ENCODE measurements around the gene ZBTB24.
"Not testable (repeated sequence)": the region's sequence is repeated elsewhere in the genome, so short reads cannot be mapped to it uniquely, and the experiment has no call there.

The ZBTB24 gene

DNA sequence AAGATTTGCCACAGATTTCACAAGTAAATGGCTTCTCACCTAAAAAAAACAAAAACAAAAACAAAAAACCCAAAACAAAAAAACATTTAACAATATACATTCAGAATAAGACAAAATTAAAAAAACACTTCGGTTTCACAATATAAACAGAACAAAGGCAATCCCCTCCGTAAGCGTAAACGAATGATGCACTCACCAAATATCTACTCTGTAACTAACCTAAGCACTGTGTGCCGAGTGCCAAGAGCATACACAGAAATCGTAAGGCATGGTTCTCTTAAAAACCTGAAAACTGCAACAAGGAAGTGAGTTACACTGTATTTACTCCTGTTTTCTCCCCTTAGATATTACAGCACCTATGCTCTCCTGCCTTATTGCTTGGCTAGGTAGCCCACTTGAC is 15.3 kb downstream of the ZBTB24 start:
- no peak for DNase-seq

DNA sequence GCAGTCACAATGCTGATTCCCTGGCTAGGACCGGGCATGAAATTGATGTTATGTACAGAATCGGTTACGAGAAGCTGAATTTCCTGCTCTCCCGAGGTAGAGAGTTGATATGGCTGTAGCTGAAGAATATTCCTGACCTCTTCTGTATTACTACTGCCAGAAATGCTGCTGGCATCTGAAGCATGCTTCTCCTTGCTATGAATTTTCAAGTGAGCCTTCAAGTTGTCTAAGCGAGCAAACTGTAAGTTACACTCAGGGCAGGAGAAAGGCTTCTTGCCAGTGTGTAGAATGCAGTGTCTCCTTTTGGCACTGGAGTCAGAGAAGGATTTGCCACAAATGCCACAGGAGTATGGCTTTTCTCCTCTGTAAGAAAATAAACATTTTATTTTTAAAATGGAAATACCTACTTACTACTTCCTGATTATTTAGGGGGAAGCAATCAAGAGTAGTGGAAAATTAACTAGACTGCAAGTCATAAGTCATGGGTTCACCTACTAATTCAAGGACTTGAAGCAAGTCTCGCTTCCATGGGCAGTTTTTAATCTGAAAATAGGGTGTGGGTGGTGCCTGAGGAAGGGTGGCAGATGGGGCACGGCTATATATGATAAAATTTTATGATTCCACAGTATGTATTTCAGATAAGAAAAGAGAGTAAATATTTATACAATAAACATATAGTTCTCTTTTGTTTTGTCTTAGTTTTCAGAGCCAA is 16.7 kb downstream of the ZBTB24 start:
- no peak for DNase-seq

DNA sequence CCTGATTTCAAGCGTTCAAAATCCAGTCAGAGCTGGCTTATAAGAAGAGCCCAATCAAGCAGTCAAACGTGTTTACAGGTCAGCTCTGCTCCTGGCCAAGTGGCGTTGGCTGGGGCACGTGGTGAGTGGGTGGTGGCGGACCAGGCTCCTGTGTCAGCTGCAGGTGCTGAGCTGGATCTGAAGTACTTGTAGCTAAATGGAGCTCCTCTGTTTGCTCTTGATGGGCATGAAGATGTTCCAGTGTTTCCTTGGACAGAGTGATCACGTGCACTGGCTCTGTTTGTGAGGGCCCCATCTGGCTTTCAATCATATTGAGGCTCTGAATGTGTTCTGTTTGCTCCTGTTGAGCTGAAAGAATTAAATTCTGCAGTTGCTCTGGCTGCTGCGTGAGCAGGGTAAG is 17.2 kb downstream of the ZBTB24 start:
- no peak for DNase-seq

DNA sequence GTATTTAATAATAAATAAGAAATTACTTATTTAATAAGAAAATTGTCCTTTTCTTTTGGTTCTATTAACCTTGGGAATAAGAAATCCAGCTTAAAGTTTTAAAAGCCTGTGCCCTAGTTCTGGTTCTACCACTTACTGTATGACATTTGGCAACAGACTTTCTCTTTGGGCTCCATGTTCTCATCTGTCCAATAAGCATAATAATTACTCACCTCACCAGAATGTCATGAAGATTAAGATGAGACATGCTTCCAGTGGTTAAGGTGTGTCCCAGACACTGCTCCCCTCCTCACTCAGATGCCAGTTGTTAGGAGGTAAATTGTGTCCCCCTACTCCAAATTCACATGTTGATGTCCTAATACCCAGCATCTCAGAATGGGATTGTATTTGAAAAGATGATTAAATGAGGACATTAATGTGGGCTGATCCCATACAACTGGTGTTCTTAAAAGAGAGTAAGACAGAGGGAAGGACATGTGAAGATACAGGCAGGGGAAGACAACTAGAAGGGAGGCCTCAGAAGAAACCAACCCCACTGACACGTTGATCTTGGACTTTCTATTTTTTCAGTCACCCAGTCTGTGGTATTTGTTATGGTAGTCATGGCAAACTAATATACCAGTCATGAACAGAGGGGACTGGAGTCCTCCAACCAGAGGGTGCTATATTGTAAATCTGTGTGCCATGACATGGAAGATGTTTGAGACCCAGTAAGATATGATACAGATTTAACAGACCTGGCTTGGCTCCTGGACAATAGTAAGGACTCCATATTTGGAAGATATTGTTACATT is 21.1 kb downstream of the ZBTB24 start:
- DNase-seq = no peak

DNA sequence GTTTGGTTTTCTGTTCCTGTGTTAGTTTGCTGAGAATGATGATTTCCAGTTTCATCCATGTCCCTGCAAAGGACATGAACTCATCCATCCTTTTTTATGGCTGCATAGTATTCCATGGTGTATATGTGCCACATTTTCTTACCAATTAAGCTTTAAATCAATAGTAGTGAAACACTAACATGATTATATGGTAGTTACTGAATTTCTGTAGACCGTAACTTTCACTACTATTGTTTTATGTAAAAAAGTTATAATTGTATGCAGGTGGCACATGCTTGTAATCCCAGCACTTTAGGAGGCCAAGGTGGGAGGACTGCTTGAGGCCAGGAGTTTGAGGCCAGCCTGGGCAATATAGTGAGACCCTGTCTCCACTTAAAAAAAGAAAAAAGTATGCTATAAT is 21.8 kb downstream of the ZBTB24 start:
- not testable (repeated sequence) for DNase-seq

DNA sequence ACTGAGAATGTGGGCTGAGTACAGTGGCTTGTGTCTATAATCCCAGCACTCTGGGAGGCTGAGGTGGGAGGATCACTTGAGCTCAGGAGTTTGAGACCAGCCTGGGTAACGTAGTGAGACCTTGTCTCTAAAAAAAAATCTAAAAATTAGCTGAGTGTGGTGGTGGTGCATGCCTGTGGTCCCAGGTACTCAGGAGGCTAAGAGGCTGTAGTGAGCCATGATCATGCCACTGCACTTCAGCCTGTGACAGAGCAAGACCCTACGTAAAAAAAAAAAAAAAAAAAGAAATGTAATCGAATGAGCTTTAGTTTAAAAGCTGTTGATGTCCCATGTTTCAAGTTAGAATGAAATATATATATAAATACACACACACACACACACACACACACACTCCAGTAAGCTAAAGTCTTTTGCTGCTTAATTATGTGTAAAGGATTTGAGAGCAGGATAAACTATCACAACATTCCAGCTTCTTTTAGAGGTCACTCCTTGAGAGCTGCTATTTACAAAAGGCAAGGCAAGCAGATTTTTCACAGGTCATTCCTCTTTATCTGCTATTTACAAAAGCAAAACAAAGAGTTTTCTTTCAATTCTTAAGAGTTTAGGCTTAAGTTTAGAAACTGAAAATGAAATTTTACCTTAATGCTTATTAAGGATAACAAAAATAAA is 22.7 kb downstream of the ZBTB24 start:
- no peak for DNase-seq

DNA sequence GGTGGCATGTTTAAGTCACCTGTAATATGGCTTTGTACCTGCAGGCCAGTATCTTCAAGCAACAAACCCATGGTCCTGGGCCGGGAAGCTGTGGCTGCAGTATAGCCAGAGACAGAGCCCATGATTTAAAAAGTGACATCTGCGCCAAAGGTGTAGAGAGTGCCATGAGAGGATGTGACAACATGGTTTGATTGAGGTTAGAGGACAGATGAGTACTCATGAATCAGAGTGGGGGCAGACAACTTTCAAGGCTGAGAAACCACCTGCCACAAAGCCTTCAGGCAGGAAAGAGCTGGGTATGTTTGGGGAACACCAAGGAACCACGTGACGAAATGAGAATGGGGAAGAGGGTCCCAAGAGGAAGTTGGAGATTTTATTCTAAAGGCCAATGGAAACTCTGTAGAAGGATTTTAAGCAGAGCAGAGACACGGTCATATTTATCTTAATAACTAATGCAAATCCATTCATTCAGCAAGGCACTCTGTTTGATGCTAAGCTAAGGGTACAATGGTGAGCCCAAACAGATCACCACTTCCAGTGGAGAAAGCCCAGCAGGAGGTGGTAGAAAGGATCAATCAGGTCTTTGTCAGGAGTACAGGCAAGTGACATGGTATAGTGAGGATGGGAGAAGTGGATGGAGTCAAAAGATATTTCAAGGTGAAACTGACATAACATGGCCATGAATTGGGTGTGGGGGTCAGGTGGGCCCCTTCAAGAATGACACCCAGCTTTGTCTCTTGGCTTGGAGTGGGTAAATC is 24.1 kb downstream of the ZBTB24 start:
- DNase-seq = peak in 1 of 2 experiments; percentile 48

DNA sequence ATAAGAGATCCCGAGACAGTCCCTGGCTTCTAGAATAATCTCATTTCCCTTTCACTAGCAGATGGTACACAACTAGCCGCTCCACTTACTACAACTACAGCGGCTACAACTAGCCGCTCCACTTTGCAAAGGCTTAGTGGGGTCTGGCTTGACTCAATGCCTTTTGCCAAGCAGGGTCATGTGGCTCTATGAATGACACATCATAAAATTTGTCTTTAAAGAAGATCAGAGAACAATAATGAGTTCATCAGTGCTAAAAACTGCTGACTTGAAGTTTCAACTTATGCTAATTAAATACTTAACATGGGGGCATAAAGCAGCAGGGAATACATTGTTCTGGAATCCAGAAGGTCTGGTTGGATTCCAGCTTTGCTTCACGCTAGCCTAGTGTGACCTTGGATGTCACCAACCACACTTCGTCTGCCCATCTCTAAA is 25.4 kb downstream of the ZBTB24 start:
- DNase-seq = no peak

DNA sequence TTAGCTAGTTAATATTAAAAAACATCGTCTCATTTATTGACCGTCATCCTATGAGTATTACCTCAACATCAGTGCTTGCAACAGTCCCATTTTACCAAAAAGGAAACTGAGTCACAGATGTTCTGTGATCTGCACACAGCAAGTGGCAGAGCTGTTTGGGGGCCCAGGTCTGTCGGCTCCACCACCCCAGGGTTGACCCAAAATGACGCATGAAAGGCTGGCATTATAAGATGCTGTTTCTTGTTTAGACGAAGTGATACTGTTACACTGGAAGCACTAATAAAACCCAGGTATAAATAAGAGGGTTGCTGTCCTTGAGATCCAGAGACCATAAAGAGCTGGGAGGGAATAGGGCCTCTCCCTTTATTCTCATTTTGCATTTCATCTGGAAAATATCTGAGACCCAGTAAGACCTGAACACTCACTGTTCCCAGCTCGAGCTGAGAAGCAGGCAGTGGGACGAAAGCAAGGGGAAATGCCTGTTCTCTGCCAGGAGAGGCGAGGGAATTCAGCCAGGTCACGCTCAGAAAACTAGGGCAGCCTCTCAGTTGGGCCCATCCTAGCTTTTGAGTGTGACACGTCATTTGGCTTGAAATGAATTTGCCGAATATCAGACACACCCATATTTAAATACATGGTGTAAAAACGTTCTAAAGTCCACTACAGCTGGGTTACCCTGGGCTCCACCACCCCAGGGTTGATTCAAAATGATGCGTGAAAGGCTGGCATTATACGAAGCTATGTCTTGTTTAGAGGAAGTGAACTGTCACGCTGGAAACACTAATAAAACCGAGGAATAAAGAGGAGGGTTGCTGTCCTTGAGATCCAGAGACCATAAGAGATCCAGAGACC is 26.1 kb downstream of the ZBTB24 start:
- DNase-seq = no peak

DNA sequence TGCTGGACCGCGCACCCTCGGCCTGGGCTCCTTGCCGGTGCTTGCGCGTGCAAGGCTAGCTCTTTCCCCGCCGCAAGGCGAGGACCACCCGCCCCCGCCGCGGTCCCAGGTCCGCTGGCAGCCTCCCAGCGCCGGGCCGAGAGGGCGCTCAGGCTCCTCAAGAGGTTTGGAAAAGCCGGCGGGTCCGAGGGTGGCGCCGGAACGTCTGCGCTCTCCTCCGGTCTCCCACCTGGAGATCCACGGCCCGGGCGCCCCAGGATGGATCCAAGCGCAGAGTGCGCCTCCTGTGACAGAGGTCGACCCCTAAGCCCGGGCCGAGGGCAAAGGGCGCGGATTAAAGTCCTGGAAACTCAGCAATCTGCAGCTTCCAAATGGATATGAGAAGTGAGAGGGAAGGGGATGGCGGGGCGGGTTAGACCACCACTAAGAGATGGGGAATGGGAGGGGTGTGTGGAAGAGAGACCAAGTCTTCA is 26.9 kb downstream of the ZBTB24 start:
- no peak for DNase-seq

DNA sequence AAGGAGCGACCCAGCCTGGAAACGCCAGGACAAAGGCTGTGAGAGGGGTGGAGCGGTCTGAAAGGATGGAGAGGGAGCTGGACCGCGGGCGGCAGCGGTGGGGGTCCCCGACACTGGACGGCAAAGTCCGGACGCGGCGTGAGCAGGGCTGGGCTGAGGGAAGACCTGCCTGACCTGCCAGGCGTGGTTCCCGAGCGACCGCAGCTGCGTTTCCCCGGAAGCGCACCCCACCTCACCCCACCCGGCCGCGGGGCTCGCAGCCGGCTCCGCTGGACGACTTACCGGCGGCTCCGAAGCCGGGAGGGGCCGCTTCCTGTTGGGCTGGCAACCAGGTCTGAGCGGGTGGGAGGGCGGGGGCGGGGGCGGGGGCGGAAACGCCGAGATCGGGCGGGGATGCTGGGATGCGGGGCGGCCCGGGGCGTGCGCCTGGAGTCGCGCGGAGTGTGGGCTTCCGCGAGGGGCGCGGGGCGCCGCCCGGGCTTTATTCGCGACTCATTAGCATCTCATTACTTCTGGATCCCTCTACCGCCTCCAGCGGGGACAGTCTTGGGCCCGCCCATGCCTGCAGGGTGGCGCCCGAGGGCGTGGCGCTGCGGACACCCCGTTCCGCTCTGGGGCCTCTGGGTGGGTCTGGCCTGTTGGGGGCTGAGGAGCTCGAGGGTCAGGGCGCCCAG is 27.4 kb downstream of the ZBTB24 start, which contains the start of gene MICAL1:
MICAL1 (minus strand) TSS at position 336 of the 674 bp plus-strand sequence. CDS start 1,576 bp downstream, outside the sequence.
- peak; percentile 48 to 57 for DNase-seq

DNA sequence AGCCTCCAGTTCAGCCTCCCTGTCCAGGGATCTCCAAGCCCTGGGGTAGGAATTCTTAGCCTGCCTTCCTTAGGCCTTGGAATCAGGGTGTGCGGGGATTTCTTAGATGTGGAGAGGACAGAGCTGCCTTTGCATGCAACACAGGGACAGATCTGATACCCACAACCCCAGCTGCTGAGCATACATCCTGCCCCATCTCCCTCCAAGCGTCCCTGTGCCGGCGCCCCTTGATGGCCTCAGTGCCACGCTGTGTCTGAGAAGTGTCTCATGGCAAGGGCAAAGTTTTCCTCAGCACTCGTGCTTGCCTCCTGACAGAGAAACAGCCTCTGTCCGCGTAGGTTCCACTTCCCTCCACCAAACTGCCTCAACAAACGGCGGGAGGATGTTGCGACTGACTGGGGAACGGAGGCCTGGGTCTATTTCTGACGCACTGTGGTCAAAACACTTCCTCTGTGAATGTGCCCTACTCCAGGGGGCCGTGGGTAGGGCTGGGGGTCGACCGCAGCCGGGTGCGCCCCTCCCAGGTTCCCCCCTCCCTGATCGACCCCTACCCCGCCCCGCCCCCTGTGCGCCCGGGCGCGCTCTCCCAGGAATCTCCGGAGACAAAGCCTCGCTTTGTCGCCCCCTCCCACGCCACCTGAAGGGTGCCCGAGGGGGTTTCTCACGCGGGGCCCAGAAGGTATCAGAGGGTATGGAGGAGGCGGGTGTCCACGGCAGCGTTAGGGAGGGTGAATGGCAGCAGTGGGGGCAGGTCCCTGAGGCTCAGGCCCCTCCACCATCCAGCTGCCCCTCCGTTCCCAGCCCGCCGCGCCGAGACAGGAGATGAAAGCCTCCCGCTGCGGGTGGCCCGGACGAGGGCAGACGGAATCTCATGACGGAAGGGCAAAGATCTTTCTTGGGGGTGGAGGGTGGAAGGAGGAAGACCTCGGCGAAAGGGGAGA is 28.3 kb downstream of the ZBTB24 start:
- peak; percentile 45 to 58 for DNase-seq

DNA sequence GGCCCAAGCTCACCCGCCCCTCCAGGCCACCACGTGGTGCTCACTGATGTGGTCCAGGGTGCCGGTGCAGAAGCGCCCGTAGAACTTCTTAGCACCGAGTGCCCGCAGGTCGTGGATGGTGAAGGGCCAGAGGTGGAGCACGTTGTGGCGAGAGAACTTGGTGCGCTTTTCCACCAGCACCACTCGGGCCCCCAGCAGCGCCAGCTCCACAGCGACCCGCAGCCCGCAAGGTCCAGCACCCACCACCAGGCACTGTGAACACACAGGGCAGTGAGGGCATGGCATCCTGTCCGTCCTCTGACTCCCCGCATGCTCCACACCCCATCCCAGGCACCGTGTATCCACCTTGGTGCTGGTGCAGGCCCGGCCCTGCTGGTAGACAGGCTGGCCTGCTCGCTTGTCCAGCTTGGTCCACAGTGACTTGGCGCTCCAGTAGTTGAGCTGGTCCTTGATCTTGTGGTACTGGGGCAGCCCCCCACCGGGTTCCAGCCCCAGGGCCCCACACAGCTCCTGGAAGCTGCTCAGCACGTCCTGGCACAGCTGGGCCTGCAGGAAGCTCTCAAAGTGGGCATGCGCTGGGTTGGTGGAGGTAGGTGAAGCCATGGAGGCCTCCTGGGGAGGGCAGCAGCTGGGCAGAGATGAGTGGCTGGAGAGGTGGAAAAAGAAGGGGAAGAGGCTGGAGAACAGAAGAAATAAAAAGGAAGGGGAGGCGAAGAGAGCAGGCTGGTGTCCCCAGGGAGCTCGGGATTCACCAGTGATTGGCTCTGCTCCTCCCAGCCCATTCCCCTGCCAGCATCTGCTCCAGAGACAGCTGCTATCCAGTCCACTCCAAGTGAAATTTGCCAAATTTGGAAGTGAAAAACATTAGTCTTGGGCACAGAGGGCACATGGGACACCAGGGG is 29.2 kb downstream of the ZBTB24 start:
- DNase-seq = no peak

DNA sequence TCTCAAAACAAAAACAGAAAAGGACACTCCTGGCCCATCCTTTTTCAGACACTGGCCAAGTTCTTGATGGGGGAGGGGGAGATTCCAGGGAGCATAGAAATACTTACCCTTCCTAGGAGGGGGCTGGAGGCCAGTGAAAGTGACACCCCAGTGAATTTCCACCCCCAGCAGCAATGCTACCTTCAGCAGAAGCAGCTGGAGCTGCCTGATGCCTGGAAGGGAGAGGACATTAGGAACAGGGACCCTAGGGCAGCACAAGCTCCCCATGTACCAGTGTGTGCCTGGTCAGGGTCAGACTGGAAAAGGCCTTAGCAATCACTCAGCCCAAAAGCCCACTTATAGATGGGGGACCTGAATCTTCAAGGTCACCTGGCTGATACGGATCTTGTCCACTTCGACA is 29.9 kb downstream of the ZBTB24 start:
- no peak for DNase-seq

DNA sequence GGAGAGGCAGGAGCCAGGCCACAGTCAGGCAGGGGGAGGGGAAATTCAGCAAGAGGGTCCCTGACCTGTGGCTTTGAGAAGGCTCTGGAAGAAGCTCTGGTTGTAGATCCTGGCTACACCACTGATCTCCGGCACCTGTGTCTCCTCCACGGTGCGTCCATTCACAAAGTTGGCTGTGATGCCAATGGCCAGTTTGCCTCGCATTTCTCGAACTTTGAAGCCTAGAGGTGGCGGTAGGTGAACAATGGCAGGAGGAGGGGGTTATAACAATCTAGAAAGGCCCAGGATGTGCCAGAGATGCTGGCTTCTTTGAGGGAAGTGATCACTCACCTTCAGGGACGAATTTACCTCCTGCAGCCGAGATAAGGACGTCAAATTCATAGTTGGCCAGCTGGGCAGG is 30.8 kb downstream of the ZBTB24 start:
- no peak for DNase-seq

DNA sequence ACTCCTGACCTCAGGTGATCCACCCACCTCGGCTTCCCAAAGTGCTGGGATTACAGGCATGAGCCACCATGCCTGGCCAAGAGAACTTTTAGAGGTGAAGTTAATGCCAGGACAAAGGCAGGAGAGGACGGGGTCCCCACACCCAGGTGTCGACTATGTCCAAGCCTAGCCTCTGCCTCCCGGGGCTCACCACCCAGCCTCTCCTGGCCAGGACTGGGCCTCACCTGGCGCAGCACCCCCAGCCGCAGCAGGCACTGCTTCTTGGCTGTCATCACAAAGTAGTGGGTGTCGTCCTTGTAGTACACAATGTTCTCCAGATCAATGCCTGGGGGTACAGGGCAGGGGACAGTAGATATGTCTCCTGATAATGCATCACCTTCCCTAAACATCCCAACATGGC is 31.6 kb downstream of the ZBTB24 start:
- DNase-seq = no peak

DNA sequence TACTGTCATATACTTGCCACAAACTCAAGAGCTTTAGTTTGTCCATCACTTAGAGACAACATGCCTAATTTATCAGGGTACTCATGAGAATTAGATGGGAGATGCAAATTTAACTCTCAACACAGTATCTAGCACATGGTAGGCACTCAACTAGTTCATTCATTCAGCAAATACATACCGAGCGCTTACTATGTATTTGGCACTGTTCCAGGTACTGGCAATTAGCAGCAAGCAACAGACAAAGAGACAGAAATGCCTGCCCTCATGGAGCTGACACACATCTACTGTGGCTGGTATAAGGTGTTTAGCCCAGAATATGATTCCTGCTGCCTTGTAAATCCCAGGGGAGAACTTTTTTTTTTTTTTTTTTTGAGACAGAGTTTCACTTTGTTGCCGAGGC is 32.2 kb downstream of the ZBTB24 start:
- no peak for DNase-seq

DNA sequence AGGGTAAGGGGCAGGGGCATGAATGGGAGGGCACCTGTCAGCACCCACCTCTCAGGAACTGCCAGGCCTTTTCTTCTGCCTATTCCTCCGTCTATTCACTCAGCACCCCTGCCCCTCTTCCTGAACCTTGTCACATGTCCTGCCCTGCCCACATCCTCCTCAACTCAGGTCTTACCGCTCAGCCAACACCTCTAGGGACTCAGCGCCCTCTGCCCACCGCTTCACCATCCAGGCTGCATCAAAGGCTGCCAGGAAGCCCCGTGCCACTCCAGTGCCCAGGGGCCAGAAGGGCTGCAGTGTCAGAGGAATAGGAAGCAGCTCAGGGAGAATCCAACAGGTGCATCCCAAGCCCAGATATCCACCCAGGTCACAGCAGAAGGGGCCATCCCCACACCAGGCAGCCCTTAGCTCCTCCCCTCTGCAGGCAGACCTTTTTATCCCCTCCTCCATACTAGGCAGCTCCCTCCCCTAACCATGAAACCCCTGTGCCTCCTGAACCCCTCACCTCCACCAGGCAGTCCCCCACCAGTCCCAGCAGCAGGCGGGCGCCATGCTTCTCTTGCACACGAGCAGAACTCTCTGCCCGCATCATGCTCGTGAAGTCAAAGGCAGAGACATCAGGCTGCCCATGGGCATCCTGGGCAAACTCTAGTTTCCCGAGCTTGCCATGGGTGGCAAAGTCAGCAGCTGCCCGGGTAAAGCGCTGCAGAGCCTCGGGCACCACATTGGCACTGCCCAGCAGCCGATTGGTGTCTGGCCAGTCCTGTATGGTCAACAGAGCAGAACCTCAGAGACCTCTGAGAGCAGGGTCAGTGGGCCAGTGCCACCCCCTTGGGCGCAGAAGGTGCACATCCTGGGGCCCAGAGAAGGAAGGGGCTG is 33.0 kb downstream of the ZBTB24 start:
- no peak for DNase-seq

Measured in stimulated activated CD4-positive, alpha-beta T cell treated with anti-CD3 and anti-CD28 coated beads, Interleukin-4, amount 100 ng/mL, for 4 hours (primary cell).